Esophagus mucosa (tissue), 1 donor: Measurements from ENCODE around the gene CTNNA3. TPM values are rescaled to one million over a fixed set of nuclear protein-coding genes. Genes with fewer than 3 reads are reported as not detected.

Experiments used
- ATAC-seq: fragments of 200-7000 bp; cut with Tn5 transposase; one replicate; pipeline ENCODE4 v1.9.1; 2020
- total RNA-seq: library from RNA; stranded (reverse); gene quantifications from one replicate; pipeline ENCODE4 v1.2.4, GENCODE V29; 2023
- donor health status: DM: yes; HTN: yes; CAD: no.

The CTNNA3 gene
- total RNA-seq, 1 donor from 2014 or later: not detected

DNA sequence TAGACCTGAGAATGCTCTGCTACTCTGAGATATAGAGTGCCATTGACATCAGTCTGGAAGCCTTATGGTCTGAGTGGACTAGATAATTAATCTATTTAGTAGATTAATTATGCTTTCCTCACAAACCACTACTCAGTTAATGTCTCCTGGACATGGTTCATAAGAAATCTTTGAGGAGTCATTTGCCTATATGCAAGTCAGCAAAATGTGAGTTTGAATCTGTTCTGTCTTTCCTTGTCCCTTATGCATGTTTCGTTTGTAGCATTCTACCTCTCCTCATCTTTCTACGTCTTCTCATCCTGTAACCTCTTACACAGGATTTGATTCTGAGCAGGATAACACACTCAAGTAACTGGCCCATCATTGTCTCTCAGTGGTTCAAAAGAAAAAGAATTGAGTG lies 1505.6 kb downstream of the CTNNA3 start:
- no peak for ATAC-seq

DNA sequence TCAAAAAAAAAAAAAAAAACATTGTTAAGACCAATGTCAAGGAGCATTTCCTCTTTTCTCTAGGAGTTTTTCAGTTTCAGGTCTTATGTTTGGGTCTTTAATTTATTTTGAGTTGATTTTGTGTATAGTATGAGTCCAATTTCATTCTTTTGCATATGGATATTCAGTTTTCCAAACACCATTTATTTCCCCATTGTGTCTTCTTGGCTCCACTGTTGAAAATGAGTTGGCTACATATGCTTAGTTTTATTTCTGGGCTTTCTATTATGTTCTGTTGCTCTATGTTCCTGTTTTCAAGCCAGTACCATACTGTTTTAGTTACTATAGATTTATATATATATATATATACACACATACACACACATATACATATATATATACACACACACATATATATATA lies 1506.7 kb downstream of the CTNNA3 start:
- no peak for ATAC-seq

DNA sequence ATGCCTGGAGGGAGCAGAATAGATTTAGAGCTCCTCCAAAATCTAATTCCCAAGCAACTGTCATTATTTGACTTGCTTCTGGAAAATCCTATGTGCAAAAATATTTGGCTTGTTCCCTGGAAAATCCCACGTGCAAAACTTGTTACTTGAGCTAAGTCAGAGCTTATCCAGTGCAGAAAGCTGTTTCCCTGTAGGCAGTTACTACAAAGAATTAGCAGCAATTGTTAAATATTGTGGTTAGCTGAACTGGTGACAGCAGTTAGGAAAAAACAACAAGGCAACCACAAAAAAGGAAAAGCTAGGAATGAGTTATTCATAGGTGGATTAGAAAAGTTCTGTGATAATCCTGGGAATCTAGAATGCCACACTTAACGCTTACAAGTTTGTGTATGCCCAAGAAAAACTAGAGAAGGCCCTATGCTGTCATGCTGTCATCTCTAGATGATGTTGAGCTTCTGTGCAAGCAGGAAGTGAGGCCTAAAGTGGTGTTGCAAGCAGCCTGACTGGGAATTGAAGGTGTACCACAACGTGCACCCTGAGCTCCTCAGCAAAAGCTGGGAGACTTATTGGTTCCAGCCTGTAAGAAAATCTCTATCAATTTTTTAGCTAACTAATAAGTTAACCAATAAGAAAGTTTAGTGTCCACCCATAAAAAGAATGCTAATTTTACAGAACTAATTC lies 1508.8 kb downstream of the CTNNA3 start:
- no peak for ATAC-seq

DNA sequence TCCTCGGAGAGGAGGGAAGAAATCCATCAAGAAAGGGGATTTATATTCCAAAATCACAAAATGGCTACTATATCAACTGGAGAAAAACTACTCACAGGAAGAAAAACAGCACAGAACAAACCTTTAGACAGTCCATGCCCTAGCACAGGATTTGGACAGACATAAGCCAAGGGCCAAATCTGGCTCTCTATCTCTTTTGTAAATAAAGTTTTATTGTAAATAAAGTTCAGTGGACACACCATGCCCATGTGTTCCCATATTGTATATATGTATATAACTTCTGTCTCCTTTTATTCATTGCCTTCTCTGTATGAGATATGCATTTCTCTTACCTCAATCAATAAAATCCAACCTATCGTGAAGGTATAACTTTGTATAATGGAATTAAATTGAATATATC lies 1513.0 kb downstream of the CTNNA3 start:
- ATAC-seq: no peak

DNA sequence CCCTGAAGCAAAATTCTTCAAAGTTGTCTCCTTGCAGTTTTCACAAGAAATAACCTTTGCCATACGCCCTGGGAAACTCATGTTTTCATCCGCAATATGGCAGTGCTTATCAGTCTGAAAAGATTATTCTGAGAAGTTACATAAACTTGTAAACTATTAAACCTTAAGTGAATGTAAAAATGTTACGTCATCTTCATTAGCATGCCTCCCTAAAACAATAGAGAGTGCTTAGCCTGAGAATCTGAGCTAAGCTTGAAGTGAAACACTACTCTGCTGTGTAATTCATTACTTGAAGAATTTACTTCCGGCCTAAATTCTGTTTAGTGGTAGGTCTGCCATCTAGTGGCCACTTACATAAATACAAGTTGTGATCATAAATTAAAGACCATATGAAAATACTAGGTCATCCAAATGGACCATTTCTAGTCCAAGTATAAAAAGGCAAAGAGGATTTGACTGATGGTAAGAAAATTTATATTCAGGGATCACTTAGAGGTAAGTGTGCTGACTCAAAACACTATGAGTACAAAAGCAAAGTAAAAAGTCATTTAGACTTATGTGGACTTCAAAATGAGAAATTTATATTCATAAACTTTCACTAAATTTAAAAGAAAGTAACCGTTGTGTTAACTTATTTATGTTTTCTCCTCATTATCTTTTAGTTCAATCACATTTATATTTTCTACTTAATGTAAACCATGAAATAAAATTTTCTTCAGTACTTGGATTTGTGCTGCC lies 1515.2 kb downstream of the CTNNA3 start:
- ATAC-seq: peak; percentile 61

DNA sequence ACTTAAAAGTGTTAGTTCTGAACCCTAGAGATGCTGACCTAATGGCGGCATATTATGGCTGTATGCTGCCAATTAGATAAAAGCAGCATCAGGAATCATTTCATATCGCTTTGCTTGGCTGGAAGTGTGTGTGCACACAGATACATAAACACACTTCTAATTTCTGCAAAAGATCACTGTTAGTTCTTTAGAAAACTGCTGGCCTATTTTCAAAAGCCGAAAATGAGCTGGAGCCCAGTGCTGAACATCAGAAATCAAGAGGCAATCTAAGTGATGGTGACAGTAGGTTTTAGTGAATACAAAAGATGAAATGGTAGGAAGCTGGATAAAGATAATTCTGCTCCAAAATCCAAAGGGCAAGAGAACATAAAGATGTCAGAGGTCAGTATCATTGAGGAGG lies 1516.0 kb downstream of the CTNNA3 start:
- no peak for ATAC-seq

DNA sequence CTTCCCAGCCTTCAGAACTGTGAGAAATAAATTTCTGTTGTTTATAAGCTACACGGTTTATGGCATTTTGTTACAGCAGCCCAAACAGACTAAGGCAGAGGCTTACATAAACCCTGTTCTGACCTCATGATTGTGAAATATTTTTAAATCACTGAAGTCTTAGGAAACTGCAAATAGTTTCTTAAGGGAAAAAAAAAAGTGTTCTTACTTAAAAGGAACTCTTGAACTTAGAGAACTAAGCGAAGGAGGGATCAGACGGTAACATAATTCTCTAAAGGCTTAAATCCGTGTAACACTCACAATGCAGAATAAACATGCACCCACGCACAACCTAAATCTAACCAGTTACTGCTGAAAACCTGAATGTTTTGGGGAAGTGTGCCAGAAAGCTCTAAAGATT lies 1519.2 kb downstream of the CTNNA3 start:
- no peak for ATAC-seq

DNA sequence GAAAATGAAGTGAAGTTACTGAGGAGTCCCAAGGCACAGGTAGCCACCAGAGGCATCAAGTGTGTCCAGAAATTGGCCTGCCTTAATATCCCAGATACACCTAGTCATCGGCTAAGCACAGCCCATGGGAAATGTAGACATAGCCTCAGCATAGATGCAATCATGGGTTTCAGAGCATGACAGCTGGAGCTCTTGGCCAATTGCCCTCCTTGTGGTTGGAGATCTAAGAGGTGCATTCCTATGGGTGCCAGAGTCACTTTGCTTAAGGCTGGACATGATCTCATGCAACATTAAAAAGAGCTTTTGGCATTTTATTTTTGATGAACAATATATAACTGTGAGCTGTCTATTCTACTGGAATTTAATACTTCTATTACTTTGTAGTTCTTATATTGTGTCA lies 1528.2 kb downstream of the CTNNA3 start:
- ATAC-seq: no peak

DNA sequence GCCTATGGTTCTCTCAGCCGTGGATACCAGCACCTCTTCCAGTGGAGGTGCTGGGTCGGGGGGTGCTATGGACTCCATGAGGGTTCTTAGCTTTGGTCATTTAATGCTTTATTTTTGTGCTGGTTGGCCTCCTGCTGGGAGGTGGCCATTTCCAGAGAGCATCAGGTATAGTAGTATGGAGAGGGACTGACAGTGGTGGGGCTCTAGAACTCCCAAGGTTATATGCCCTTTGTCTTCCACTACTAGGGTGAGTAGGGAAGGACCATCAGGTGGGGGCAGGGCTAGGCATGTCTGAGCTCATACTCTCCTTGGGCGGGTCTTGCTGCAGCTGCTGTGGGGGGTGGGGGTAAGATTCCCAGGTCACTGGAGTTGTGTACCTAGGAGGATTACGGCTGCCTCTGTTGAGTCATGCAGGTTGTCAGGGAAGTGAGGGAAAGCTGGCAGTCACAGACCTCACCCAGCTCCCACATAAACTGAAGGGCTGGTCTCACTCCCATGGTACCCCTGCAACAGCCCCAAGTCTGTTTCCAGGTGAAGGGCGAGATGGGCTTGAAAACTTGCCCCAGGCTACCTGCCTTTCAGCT lies 1533.3 kb downstream of the CTNNA3 start:
- ATAC-seq: no peak

DNA sequence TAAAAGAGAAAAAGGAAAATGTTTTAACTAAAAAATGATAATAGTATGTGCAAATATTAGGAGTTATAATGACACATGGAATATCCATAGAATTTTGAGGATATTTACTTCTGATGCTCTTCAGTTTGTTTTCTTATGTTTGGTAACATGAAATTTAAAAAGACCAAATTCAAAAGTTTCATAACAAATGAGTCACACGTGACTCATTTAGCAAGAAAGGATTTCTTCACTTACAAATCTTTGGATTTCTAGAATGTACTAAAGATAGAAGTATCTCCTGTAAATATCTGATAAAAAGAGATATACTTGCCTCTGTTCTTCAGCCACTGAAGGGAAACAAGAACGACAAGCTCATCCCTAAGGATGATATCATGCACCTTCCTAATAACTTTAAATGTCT lies 1544.6 kb downstream of the CTNNA3 start:
- no peak for ATAC-seq

DNA sequence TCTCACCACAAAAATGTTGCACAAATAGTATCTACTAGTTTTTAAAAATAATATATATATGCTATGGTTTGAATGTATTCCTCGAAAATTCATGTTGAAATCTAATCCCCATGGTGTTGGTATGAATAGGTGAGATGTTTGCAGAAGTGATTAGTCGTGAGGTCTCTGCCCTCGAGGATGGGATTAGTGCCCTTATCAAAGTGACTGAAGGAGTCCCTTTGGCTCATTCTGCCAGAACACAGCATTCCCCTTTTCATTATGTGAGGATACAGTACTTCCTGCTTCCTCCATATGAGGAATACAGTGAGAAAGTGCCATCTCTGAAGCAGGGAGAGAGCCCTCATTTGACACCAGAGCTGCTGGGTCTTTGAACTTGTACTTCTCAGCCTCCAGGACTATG lies 1547.7 kb downstream of the CTNNA3 start:
- no peak for ATAC-seq

DNA sequence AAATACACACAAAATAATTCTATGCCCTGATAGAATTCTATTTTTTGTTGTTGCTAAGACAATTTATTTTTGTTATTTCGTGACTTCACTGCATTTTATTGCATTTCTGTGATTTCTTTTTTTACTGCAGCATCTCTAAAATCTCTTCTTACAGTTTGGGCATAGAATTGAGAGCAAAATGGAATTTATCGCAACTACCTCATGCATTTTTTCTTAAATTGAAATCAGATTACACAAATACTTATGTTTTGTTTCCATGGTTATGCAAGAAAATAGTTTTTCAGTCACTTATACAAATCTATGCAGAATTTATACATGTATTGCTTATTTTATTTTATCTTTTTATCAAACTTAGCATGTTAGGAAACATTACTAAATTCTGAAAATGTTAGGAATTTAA lies 1552.0 kb downstream of the CTNNA3 start:
- ATAC-seq: no peak

DNA sequence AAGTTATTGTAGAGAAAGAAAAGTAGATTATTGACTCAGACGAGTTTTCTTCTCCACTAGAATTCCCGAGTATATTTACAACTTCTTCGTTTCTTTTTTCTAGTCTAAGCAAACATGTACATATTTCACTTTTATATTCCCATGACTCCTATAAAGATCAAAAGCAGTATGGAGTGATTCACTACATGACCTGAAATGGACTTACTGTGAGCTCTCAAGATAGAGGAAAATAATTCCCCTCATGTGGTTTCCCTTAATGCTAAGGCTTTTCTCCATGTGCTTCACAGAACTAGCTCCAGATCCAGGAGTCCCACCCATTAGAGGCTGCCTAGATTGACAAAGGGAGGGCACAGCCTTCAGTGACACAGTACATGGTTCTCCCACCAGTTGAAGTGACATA lies 1593.2 kb downstream of the CTNNA3 start:
- no peak for ATAC-seq

DNA sequence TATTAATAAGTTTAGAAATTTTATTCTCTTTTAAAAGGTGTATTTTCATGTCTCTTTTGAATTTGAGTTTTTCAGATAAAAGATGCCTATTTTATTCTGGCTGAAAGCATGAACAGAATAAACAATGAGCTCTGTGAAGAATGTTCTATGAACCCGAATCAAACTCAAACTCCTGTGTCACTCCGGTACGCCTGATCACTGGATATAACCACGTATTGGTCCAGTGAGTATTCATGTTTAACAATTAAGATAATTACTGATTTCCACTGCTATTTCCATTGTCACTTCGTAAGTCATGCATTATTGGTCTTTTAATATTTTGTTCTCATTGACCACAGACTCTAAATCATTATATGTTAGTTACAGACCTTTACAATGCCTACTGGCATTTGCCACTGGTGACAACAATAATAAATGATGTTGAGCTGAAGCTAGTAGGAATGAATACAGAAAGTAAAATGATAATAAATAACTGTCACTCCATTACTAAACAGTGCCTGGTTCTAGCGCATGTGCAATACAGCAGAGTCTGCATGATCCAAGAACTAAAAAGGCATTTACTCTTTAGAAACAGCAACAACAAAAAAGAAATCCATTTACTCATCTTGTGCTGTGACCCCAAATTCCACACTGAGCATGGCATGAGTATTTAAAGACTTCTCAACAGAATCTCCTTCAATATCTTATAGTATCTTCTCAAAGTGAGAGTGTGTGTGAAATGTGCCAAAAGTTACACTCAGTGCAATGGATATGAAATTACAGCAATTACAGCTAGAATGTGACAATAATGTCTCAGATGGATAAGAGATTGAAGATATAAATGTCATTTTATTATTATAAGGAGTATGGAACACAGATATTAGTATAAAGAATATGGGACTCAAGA lies 1597.2 kb downstream of the CTNNA3 start:
- no peak for ATAC-seq

DNA sequence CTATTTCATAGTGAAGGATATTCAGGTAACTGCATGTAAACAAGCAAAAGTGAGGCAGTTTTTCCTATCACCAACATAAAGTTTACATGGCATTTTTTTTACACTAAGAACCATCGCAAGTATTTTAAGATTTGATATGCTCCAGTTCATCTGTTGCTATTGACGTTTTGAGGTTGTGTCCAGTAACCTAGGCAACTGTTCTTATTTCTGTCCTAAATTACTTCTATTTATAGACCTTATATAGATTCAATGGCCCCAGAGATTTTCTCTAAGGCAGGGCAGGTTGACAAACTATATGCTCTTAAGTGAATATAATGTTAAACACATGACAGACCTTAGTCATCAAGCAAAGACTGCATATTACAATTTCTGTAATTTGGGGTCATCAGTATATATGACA lies 1600.4 kb downstream of the CTNNA3 start:
- no peak for ATAC-seq

DNA sequence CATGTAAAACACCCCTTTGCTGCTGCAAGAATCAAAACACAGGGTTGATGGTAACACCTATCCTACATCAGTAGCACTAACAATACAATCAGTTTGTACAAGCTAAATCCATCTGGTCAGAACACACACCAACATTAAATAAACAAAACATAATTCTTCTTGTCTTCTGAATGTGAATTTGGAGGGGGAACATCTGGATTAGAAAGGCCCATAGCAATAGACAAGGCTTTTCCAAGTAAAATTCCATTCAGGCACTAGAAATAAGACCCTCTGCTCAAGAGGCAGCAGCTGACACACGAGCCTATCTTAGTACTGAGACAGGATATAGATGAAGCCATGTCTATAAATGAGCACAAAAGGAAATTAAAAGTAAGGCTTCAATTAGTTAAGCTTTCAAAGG lies 1610.1 kb downstream of the CTNNA3 start:
- ATAC-seq: no peak

DNA sequence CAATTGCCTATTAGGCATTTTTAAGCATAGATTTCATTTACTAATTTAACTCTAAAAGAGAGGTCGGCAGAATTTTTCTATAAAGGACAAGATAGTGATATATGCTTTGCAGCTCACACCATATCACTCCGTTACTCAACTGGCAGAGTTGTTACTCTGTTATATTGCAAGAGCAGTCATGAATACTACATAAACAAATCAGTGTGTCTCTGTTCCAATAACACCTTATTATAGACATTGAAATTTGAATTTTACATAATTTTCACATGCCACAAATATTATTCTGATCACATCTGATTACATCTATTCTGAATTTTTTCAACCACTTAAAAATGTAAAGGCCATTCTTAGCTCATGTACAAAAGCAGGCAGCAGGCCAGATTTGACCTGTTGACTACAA lies 1624.1 kb downstream of the CTNNA3 start:
- ATAC-seq: no peak

DNA sequence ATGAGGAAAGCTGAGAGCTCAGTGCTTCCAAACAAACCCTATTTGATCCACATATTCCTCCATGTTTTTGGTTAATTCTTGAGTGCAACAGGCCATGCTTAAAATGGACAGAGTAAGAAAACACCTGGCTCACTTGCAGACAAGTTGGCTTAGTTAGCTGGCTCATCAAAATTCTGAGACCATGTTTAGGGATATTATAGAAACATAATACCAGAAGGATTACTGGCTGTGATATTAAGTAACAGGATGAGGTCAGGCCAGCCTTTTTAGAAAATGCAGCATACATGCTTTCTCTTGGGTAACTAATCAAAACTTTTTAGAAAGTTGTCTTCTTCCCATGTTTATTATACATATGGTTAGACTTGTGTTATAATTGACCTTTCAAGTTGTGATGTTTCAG lies 1637.4 kb downstream of the CTNNA3 start:
- ATAC-seq: no peak

DNA sequence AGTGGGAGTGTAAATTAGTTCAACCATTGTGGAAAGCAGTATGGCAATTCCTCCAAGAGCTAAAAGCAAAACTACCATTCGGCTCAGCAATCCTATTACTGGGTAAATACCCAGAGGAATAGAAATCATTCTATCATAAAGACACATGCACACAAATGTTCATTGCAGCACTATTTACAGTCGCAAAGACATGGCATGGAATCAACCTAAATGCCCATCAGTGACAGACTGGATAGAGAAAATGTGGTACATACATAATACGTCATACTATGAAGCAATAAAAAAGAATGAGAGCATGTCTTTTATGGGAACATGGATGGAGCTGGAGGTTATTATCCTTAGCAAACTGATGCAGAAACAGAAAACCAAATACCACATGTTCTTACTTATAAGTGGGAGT lies 1646.7 kb downstream of the CTNNA3 start:
- no peak for ATAC-seq

DNA sequence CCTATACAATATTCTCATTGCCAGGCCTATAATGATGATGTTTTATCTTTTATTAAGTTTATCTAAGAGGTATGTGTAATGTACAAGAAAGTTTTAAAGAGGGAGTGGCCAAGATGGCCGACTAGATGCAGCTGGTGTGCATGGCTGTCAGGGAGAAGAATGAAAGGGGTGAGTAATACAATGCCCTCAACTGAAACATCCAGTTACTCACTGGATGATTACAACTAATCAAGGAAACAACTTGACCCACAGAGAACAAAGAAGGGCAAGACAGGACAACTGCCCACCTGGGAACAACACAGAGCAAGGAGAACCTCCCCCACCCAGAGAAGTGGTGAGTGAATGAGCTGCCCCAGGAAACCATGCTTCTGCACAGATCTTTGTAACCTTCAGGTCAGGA lies 1650.1 kb downstream of the CTNNA3 start:
- no peak for ATAC-seq

DNA sequence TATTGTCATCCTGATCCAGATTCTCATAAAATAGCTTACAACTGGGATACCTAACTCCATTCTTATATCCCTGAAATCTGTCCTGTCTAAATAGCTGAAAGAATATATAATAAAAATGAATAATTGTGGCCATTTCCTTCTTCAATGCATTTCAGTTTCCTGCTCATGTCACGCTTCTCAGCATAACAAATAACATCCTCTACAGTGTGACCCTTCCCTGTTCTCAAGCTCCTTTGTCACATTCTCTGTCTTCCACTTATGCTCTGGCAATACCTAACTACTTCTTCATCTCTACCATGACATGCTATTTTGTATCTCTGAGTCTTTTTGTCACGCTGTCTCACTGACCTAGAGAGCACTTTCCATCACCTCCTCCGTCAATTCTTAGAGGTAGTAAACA lies 1654.2 kb downstream of the CTNNA3 start:
- ATAC-seq: no peak

DNA sequence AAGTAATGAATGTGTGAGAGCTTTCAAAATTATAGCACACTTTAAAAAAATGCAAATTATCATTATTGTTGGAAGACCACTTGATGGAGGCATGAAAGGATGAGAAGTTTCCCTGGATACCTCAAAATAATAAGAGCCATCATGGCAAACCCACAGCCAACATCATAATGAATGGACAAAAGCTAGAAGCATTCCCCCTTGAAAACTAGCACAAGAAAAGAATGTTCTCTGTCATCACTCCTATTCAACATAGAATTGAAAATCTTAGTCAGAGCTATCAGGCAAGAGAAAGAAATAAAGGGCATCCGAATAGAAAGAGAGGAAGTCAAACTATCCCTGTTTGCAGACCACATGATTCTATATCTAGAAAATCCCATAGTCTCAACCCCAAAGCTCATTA lies 1657.4 kb downstream of the CTNNA3 start:
- no peak for ATAC-seq

DNA sequence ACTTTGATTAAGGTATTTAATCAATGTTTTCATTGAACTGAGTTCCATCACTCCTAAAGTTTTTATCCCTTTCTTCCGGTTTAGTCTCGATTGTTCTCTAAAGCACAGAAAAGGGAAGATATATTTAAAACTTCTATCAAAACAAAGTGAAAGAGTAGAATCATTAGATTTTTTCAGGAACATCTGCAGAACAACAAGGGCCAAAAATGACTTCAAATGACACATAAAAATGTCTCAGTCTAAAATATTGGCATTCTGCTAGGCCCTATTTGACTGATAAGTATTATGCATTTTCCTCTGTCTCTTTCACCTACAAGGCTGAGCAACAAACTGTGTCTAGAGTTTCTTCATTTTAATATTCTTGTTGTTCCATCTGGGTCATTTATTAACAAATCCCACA lies 1669.7 kb downstream of the CTNNA3 start:
- ATAC-seq: no peak
